ENCODE data around the gene VAT1L.

VAT1L gene

DNA sequence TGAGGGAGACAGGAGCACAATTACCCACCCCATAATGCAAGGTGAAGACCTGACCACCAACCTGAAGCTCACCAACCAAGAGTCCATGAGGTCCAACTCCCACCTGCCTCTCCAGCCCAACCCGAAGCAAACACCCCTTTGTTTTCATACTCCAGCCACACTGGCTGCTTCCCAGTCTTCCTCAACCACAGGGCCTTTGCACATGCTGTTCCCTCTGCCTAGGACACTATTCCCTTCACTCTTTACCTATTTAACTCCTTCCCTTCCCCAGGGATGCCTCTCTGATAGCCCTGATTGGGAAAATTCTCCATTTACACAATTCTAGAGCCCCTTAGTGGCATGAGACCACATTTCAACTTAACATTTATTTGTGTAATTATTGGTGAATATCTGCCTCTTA is 86.0 kb downstream of the VAT1L start:
- TF ChIP-seq, protein P1, sequence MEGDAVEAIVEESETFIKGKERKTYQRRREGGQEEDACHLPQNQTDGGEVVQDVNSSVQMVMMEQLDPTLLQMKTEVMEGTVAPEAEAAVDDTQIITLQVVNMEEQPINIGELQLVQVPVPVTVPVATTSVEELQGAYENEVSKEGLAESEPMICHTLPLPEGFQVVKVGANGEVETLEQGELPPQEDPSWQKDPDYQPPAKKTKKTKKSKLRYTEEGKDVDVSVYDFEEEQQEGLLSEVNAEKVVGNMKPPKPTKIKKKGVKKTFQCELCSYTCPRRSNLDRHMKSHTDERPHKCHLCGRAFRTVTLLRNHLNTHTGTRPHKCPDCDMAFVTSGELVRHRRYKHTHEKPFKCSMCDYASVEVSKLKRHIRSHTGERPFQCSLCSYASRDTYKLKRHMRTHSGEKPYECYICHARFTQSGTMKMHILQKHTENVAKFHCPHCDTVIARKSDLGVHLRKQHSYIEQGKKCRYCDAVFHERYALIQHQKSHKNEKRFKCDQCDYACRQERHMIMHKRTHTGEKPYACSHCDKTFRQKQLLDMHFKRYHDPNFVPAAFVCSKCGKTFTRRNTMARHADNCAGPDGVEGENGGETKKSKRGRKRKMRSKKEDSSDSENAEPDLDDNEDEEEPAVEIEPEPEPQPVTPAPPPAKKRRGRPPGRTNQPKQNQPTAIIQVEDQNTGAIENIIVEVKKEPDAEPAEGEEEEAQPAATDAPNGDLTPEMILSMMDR (IDR thresholded peaks at IDR 0.05; ENCODE audit: low read depth, low read length, missing control alignments), result no peak
- no peak overlapping the region for H3K4me3 ChIP-seq (ENCODE audit: low read depth, low read length)
- no peak for DNase-seq (ENCODE audit: low read depth)

DNA sequence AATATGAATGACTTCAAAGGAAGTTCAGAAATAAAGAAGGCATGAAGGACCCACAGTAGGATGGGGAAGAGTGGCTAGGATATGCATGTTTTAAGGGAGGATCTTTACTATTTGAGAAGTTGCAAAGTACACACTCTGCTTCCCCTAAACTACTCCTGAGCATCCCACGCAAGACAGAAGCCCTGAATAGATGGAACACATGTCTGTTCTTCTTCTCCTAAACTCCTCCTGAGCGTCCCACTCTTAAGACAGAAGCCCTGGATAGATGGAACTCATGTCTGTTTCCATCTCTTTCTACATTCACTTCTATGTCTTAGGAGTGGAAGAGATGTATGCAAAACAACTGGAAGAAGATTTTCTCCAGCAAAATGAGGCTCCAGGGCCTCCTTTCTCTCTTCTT is 88.4 kb downstream of the VAT1L start:
- H3K4me3 ChIP-seq (ENCODE audit: low read depth, low read length), result no peak overlapping the region
- TF ChIP-seq, protein P1 (IDR thresholded peaks at IDR 0.05; ENCODE audit: low read depth, low read length, missing control alignments), result no peak
- DNase-seq (ENCODE audit: low read depth), result no peak

DNA sequence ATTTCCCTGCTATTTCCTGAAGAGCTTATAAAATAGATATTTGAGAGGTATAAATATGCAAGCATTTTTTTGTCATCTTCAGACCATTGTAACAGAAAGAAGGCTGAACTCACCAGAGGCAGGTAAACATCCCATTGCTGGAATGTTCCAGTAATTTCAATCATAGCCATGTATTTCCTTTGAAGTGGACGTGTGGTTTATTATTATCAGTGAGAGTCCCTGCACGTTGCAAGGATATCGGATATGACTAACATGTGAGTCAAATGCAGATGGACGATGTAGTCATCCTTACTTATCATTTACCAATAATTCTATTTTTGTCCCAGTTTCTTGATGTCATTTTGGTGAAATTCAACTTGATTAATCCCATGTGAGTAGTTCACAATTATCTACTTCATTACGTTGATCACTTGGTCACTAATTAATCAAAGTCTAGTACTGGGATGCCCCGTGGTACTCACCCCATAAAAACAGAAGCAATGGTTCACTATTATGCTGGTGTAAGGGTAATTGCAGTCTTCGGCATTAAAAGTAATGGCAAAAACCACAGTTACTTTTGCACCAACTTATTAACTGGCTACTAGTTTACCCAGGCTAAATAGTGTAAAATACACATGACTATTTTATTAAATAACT is 89.5 kb downstream of the VAT1L start:
- H3K4me3 ChIP-seq (ENCODE audit: low read depth, low read length), result no peak overlapping the region
- TF ChIP-seq, protein P1 (IDR thresholded peaks at IDR 0.05; ENCODE audit: low read depth, low read length, missing control alignments), result no peak
- no peak for DNase-seq (ENCODE audit: low read depth)

DNA sequence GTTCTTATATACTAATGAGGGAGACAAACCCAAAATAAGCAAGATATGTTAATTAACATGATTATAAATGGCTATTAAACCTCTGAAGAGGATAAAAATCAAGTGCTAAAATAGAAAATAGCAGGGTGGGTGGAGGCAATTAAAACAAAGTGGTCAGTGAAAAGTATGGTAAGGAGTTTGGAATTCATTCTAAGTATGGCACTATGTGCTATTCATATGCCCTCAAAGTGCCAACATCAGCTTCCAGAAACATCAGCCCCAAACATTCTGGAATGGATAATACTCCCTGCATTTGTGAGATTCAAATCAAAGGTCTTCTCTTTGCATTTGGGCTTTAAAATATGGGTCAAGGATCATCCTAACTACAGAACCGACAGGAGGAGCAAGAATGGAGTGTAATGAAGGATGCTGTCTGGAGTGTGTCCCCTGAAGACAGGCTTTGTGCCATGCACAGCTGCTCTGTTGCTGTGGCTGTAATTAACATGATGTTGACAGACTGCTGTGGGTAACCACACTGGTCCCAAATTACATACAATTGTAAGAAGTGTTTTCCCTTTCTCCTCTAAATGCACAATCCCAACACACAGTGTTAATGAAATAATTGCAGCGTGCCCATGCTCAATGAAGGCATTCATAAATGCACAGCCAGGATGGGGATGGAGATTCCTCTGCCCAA is 93.1 kb downstream of the VAT1L start:
- H3K4me3 ChIP-seq (ENCODE audit: low read depth, low read length), result no peak overlapping the region
- TF ChIP-seq, protein P1 (IDR thresholded peaks at IDR 0.05; ENCODE audit: low read depth, low read length, missing control alignments), result no peak
- no peak for DNase-seq (ENCODE audit: low read depth)

DNA sequence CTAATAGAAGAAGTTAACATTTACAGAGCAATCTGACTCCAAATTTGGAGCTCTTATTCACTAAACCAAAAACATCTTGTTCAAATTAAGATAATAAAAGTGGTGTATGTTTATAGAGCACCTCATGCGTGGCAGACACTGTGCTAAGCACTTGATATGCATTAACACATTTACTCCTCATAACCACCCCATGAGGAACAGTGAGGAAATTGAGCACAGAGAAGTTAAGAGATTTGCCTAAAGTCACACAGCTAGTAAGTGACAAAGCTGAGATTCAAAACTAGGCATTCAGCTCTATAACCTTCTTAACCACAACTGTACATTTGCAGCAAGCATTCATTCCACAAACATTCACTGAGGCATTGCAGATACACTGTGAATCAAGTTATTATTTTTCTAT is 94.0 kb downstream of the VAT1L start:
- no peak overlapping the region for H3K4me3 ChIP-seq (ENCODE audit: low read depth, low read length)
- TF ChIP-seq, protein P1 (IDR thresholded peaks at IDR 0.05; ENCODE audit: low read depth, low read length, missing control alignments), result no peak
- DNase-seq (ENCODE audit: low read depth), result no peak

DNA sequence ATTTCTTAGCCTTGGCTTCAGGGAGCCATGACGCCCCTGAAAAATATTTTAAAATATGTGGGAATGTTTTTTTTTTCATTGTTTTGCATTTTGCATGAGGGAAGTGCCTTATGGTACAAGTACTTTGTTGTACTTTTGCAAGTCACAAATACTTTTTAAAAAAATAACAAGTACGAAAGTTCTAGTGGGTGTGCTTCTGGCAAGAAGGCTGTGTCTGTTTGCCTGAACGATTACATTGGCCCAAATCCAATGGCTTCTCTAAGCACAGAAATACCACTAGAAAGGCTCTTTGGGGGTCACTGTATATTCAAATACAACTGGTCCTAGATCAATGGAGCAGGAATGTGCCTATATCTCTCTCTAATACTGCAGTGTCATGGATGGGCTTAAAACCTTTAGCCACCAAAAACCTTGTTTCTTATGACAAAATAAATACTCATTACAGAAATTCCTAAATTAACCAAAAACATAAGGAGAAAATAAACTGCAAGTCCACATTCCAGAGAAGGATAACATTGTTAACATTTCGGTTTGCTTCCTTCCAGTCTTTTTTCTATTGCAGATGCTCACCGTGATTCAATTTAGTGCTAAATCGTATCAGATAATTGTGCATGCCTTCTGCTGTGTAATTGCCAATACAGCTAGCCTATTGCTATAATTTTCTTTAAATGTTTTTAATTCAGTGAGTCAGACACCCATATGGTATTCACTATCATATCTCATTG is 97.4 kb downstream of the VAT1L start:
- no peak for DNase-seq (ENCODE audit: low read depth)
- H3K4me3 ChIP-seq (ENCODE audit: low read depth, low read length), result no peak overlapping the region
- TF ChIP-seq, protein P1 (IDR thresholded peaks at IDR 0.05; ENCODE audit: low read depth, low read length, missing control alignments), result no peak

Data from GM12864 (cell line).